KBM-7 (cell line): ENCODE results near the gene DNAJC27.
A peak's percentile ranks its signal among the peaks of the same experiment; 100 is the strongest.

Source experiments
- DNase-seq: peaks from one replicate; pipeline ENCODE4 v3.0.0-alpha.2; 2015
- in situ Hi-C: fragments of 300-500 bp; cut with MboI; formaldehyde crosslinking; loops from 2 replicates; pipeline ENCODE4 v1.14.3; 2020; ENCODE audit warnings: low sequenced_read_pairs, low pct_unique_long_range_greater_than_20kb, mixed read lengths

Gene DNAJC27

GRCh38 chr2:24932715-24933114 lies 39.0 kb downstream of the DNAJC27 start:
- DNase-seq, result no peak
- in situ Hi-C loops, result no loop called here

DNA sequence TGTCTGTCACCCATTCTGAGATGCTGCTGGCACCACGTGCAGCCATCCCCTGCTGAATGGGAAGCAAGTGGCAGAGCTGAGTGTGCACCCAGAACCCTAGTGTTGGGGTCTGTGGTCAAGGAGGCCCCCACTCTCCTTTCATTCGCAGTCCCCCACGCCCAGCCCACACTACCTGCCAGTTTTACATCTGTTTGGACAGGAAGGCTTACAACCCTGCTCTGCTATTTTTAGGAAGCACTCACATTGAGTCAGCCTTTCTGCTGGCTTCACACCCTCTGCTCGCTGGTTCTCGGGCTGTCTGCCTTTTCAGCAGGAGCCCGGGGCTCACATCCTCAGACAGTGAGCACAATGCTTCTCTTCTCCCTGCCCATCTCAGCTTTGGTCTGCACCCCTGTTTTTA lies 41.0 kb downstream of the DNAJC27 start:
- in situ Hi-C loops, result no loop called here
- peak; percentile 57 for DNase-seq

DNA sequence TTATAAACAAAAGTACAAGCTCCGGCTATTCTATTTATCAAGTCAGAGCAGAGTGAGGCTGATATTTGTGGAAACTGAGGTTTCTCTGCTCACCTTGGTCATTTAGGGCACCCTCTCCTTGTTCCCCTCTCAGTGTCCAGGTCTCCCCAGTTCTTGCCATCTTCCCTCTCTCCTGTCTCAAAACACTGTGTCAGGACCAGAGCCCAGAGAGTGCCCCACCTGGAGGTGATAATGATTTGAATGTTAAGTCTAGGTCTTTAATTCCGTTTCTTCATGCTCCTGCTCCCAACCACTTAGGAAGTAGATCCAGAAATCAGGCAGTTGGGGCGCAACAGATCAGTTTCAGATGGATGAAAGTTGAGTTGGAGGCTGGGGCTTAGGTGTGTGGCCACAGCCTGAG lies 42.5 kb downstream of the DNAJC27 start:
- in situ Hi-C loops, result no loop called here
- DNase-seq, result no peak

- DNase-seq, result no peak
- in situ Hi-C loops, result no loop called here
Observed at GRCh38 chr2:24928036-24928435, 43.7 kb downstream of the DNAJC27 start.

DNA sequence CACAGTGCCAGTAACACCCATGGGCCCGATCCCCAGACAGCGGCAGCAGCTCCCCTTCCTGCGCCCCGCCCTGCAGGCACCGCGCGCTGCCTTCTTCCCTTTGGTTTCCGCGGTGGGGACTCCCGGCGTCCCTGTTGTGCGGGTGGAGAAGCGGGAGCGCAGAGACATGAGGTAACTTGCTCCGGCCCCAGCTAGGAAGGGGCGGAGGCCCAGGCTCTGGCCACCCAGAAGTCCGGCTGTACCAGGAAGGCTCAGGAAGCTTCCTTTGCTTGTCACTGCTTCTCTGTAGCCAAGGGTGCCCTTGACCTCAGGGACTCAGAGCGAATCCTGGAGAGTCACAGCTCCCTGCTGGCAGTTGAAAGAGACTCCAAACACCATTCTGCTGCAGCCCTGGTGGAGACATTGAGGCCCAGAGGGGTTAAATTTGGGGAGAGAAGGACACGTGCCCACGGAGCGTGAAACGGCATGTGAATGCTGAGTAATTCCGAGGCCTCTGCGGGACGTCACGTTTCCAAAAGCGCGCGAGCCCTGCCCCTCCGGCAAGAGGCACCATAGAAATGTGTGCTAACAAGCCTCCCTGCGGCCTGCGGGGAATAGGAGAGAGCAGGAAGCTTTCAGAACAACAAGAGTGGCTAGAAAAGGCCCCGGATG lies 45.0 kb downstream of the DNAJC27 start:
- in situ Hi-C loops, result no loop called here
- peak; percentile 25 for DNase-seq

DNA sequence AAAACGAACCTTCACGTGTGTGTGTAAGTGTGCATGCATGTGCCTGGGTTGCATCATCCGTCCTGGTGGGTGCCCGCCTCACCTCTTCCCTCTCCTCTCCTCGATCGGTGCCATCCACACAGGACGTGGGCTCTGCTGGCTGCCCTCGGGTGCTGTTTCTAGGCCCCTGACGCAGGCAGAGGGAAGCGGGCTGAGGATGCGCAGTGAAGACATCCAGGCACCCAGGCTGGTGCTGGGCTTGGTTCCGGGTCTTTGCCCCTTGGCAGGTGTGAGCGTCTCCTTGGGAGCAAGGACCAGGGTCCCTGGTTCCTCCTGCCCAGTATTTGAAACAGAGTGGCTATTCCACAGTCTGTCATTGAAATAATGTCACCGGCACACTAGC lies 45.5 kb downstream of the DNAJC27 start:
- in situ Hi-C loops, result no loop called here
- DNase-seq, result no peak

DNA sequence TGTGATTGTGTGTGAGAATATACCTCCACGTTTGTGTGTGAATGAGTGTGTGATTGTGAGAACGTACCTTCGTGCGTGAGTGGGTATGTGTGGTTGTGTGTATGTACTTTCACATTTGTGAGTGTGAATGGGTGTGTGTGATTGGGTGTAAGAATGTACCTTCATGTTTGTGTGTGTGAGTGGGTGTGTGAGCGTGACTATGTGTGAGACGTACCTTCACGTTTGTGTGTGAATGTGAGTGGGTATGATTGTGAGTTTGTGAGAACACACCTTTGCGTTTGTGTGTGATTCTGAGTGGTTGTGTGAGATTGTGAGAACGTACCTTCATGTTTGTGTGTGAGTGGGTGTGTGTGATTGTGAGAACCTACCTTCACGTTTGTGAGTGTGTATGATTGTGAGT lies 45.9 kb downstream of the DNAJC27 start:
- in situ Hi-C loops, result no loop called here
- no peak for DNase-seq

GRCh38 chr2:24924732-24925131 lies 47.0 kb downstream of the DNAJC27 start:
- in situ Hi-C loops, result no loop called here
- DNase-seq, result no peak

DNA sequence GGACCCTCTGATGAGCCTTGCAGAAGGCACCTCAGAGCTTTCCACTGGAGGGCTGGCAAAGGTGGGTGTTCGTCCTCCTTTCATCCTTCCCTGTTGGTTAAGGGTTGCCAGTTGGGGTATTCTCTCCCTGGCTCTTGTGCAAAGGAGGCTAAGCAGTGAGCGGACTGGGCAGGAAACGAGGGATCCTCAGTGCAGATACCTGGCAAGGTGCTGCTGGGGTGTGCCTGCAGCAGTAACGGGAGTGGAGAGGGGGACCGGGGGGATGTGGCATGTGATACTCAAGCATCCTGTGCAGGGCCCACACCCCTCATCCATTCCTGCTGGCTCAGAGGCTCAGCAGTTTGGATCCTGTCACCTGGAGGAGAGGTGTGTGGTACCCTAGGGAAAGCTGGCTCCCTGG lies 47.5 kb downstream of the DNAJC27 start:
- no peak for DNase-seq
- in situ Hi-C loops, result no loop called here

- DNase-seq, result no peak
- in situ Hi-C loops, result no loop called here
Observed at GRCh38 chr2:24923106-24923505, 48.6 kb downstream of the DNAJC27 start.

DNA sequence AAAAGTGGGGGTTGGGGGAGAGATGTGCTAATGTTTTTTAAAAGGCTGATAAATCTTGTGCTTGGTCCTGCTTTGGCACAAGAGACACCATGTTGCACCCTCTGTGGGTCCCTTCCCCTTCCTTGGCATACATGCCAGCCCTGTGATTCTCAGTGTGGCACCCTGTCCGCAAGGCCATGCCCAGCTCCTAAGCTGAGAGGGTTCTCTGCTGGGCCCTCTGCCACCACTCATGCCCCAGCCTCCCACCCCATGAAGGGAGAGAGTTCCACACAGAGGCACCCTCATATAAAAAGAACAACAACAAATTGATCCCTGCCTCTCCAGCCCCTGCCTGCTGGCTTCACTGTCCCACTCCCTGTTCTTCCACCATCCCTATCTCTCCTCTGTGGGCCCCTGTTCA lies 49.2 kb downstream of the DNAJC27 start:
- in situ Hi-C loops, result no loop called here
- DNase-seq, result no peak

- in situ Hi-C loops, result no loop called here
- peak; percentile 54 for DNase-seq
Observed at GRCh38 chr2:24920809-24921441, 50.8 kb downstream of the DNAJC27 start.

- in situ Hi-C loops, result no loop called here
- DNase-seq, result no peak
Observed at GRCh38 chr2:24920098-24920808, 51.5 kb downstream of the DNAJC27 start, which contains the start of gene ADCY3. TSS of gene ADCY3 (minus strand) at chr2:24920237. CDS start at chr2:24918987, 1,250 bp downstream.

- DNase-seq, result no peak
- in situ Hi-C loops, result no loop called here
Observed at GRCh38 chr2:24919506-24920097, 52.2 kb downstream of the DNAJC27 start.

DNA sequence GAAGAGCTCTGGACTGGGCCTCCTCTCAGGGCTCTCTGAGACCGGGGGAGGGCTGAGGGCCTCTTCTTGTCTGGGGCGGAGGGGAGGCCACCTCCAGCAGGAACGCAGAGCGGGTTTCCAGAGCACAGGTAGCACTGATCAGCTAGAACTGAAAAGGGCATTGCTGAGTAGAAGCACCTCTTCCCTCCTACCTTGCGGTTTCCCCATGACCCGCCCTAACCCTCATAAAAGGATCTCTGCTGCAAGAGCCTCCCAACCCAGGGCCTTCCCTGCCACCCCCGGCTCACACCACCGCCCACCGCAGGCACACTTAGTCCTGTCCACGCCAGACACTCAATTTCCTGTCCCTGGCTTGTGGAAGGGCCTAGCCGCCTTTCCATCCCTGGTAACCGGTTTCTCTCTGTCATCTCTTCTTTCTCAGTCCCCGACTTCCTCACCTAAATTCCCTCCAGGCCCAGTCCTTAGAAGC lies 52.7 kb downstream of the DNAJC27 start:
- in situ Hi-C loops, result no loop called here
- DNase-seq, result peak; percentile 63

GRCh38 chr2:24918326-24919036 lies 53.3 kb downstream of the DNAJC27 start:
- in situ Hi-C loops, result no loop called here
- no peak for DNase-seq

- in situ Hi-C loops, result no loop called here
- no peak for DNase-seq
Observed at GRCh38 chr2:24917731-24918325, 53.9 kb downstream of the DNAJC27 start.

- DNase-seq, result peak; percentile 57
- in situ Hi-C loops, result no loop called here
Observed at GRCh38 chr2:24917086-24917485, 54.7 kb downstream of the DNAJC27 start.

DNA sequence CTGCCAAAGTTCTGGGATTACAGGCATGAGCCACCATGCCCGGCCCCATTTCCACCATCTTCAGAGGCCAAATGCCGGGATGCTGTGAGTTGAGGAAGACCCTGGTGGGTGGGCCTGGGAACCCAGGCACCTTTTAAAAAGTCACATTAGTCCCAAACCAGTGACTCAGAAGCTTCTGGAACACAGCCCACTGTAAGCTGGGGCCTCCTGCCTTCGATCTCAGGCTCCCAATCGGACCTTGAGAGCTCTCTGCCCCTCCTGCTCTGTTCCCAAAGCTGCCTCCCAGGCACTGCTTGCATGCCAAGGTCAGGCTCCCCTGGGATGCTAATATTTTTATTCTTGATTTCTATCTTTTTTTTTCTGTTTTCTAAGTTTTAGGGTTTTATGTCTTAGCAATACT lies 56.0 kb downstream of the DNAJC27 start:
- DNase-seq, result no peak
- in situ Hi-C loops, result no loop called here
